Pancreas (tissue), 10 donors: ENCODE measurements around the gene IRGC. TPM values are rescaled to one million over a fixed set of nuclear protein-coding genes. Genes with fewer than 3 reads are reported as not detected.
A peak's percentile ranks its signal among the peaks of the same experiment; 100 is the strongest.

Source experiments
- ATAC-seq, 4 donors: fragments of 200-7000 bp; cut with Tn5 transposase; one replicate each; pipeline versions ENCODE4 v1.8.0 to v1.9.1; 2020; ENCODE audit warnings: mild to moderate bottlenecking in 4 of 4, moderate library complexity in 4 of 4
- DNase-seq, 6 donors: peaks; one replicate each; pipeline ENCODE4 v3.0.0-alpha.2; 2020
- FAIRE-seq: peaks from 2 replicates; lab custom pipeline; 2012; peaks lifted over from hg19 to GRCh38; lab: Jason Lieb, UNC
- H3K27ac ChIP-seq, 4 donors: fragments of 200-600 bp; sonication (generic); 1 replicate in 3 of 4; 2 replicates in 1 of 4; pipeline versions ENCODE4 v1.5.0 to v1.8.0; 2020
- H3K27me3 ChIP-seq, 4 donors: fragments of 200-600 bp; one replicate each; pipeline ENCODE4 v1.8.0; 2021
- H3K36me3 ChIP-seq, 3 donors: fragments of 200-600 bp; sonication (generic) in 1 of 3; one replicate each; pipeline versions ENCODE4 v1.5.0 to v1.8.0; 2020 to 2021
- H3K4me1 ChIP-seq, 3 donors: fragments of 200-600 bp; one replicate each; pipeline ENCODE4 v1.8.0; 2021
- H3K4me3 ChIP-seq, 4 donors: fragments of 200-600 bp; sonication (generic) in 2 of 4; one replicate each; pipeline versions ENCODE4 v1.5.0 to v1.8.0; 2020 to 2021
- H3K9me3 ChIP-seq, 4 donors: fragments of 200-600 bp; one replicate each; pipeline ENCODE4 v1.8.0; 2021
- CTCF ChIP-seq, 4 donors: fragments of 200-600 bp; sonication (generic) in 3 of 4; IDR thresholded peaks; one replicate each; pipeline versions ENCODE4 v1.5.0 to v1.8.0; 2021; ENCODE audit warnings: antibody characterized with exemption in 4 of 4
- WGBS, 2 donors: extraction: QIAGEN DNeasy Blood & Tissue Kit; methylation state at CpG; one replicate each; pipeline ENCODE4 v1.1.7; 2013; 5-methylcytosine and 5-hydroxymethylcytosine counted together
- intact Hi-C, 3 donors: fragments of 100-400 bp; cut with DNase I; formaldehyde crosslinking; loops; one replicate each; pipeline versions ENCODE4 v1.11.1 to v1.14.2; 2022
- polyA plus RNA-seq, 2 donors: library from polyadenylated mRNA; stranded (reverse); fragments of 200-250 nt; gene quantifications; one replicate each; pipeline ENCODE4 v1.2.3, GENCODE V29; 2013
- total RNA-seq, 6 donors: library from RNA; stranded (reverse); fragmentation: NEBNext Ultra II Directional in 4 of 6; extraction: Animal tissue kit (Norgen Biotek cat#: 25700) in 4 of 6; gene quantifications; one replicate each; pipeline versions ENCODE4 v1.2.1 to v1.2.4, GENCODE V29; 2021 to 2023
- donor health status: healthy with polysubstance abuse.
- donor health status: DM: no; HTN: no; CAD: no; lungs with moderate emphysema.
- donor health status: DM: no; HTN: no; CAD: no.
- donor health status: control.
- donor health status: control.
- donor health status: Bipolar disorder and iron deficiency.
- donor health status: DM: yes; HTN: yes; CAD: no.
- donor health status: DM: no; HTN: no; CAD: no.
- donor health status: DM: no; HTN: no; CAD: no.
- donor health status: DM: yes; HTN: yes; CAD: no.

The IRGC gene
- total and polyA plus RNA-seq, 8 donors = not detected

GRCh38 chr19:43767316-43767715, 51.4 kb downstream of the IRGC start:
- Histone ChIP-seq H3K4me3 (no peak overlapping the region), H3K4me1 (no peaks in the 10 kb centered on the region), H3K27me3 (no peaks in the 10 kb centered on the region), H3K27ac (no peak overlapping the region), H3K36me3 (no peaks in the 10 kb centered on the region), H3K9me3 (no peaks in the 10 kb centered on the region)
- intact Hi-C loops = no loop called here
- no peak for TF ChIP-seq CTCF (IDR thresholded peaks at IDR 0.05)
- WGBS, 2 donors = 73 to 77% methylated on average over 7 of the region's 7 CpGs
- no peak for ATAC-seq
- no peak for DNase-seq
- no peak for FAIRE-seq

GRCh38 chr19:43767818-43768217, 51.9 kb downstream of the IRGC start:
- no peak overlapping the region for H3K27ac ChIP-seq
- TF ChIP-seq CTCF (IDR thresholded peaks at IDR 0.05) = no peak
- ATAC-seq (no peak), FAIRE-seq (no peak), DNase-seq (no peak)
- 36 to 71% methylated on average over 1 of the region's 1 CpG for whole genome bisulfite sequencing, 2 donors
- no peak overlapping the region for H3K4me3 ChIP-seq
- no peaks in the 10 kb centered on the region for H3K4me1 ChIP-seq
- no peaks in the 10 kb centered on the region for H3K27me3 ChIP-seq
- H3K36me3 ChIP-seq = no peaks in the 10 kb centered on the region
- no peaks in the 10 kb centered on the region for H3K9me3 ChIP-seq
- intact Hi-C loops = no loop called here

- Histone ChIP-seq H3K36me3 (no peaks in the 10 kb centered on the region), H3K27me3 (no peaks in the 10 kb centered on the region), H3K27ac (no peak overlapping the region), H3K4me1 (no peaks in the 10 kb centered on the region), H3K4me3 (no peak overlapping the region), H3K9me3 (no peaks in the 10 kb centered on the region)
- FAIRE-seq (no peak), DNase-seq (no peak), ATAC-seq (peak in 2 of 4 donors; percentile 10 to 24)
- 62% methylated on average over 15 of the region's 15 CpGs for WGBS, 2 donors
- intact Hi-C loops = no loop called here
- TF ChIP-seq CTCF (IDR thresholded peaks at IDR 0.05) = no peak
Observed at GRCh38 chr19:43768273-43769050, 52.6 kb downstream of the IRGC start.

GRCh38 chr19:43769256-43769655, 53.4 kb downstream of the IRGC start:
- DNase-seq = no peak
- no peaks in the 10 kb centered on the region for H3K9me3 ChIP-seq
- peaks cover 0 to 2% (median 0%) of the 10 kb centered on the region in 3 donors for H3K4me1 ChIP-seq
- TF ChIP-seq CTCF (IDR thresholded peaks at IDR 0.05) = no peak
- no peak overlapping the region for H3K4me3 ChIP-seq
- FAIRE-seq = no peak
- no peak overlapping the region for H3K27ac ChIP-seq
- H3K27me3 ChIP-seq = no peaks in the 10 kb centered on the region
- no peaks in the 10 kb centered on the region for H3K36me3 ChIP-seq
- intact Hi-C loops = no loop called here
- ATAC-seq = no peak
- 77 to 85% methylated on average over 14 of the region's 14 CpGs for WGBS, 2 donors

Other genes with a start within 250 kb of the IRGC start
- gene PHLDB3, start 211.3 kb upstream of the IRGC start, total RNA-seq = 10 to 100 TPM in 2 of 6 donors, 1 to 10 TPM in 4; 7.2 to 12.8 (median 9.5) TPM
- 10 to 100 TPM; 22.3 to 33.7 TPM for gene PHLDB3, start 211.3 kb upstream of the IRGC start, polyA plus RNA-seq
- 10 to 100 TPM in 5 of 6 donors, 1 to 10 TPM in 1; 8.7 to 21.3 (median 15.9) TPM for gene ETHE1, start 188.9 kb upstream of the IRGC start, total RNA-seq
- gene ETHE1, start 188.9 kb upstream of the IRGC start, polyA plus RNA-seq = 10 to 100 TPM; 13.6 to 17.3 TPM
- gene ZNF575, start 182.9 kb upstream of the IRGC start, total RNA-seq = 1 to 10 TPM in 5 of 6 donors, under 1 TPM in 1; 0.79 to 1.3 (median 1.2) TPM
- gene ZNF575, start 182.9 kb upstream of the IRGC start, polyA plus RNA-seq = 1 to 10 TPM; 1.1 to 1.2 TPM
- gene XRCC1, start 140.5 kb upstream of the IRGC start, total RNA-seq = 10 to 100 TPM in 5 of 6 donors, 1 to 10 TPM in 1; 9.3 to 13.5 (median 12.0) TPM
- gene XRCC1, start 140.5 kb upstream of the IRGC start, polyA plus RNA-seq = 10 to 100 TPM; 15.0 to 19.3 TPM
- 1 to 10 TPM in 2 of 6 donors, under 1 TPM in 4; 0.51 to 1.5 (median 0.60) TPM for gene PINLYP, start 140.3 kb upstream of the IRGC start, total RNA-seq
- 1 to 10 TPM; 5.2 to 7.2 TPM for gene PINLYP, start 140.3 kb upstream of the IRGC start, polyA plus RNA-seq
- 10 to 100 TPM in 3 of 6 donors, 1 to 10 TPM in 3; 8.2 to 14.7 (median 11.0) TPM for gene IRGQ, start 119.9 kb upstream of the IRGC start, total RNA-seq
- 1 to 10 TPM; 4.3 to 6.1 TPM for gene IRGQ, start 119.9 kb upstream of the IRGC start, polyA plus RNA-seq
- 1 to 10 TPM; 5.2 to 8.6 (median 6.2) TPM for gene ZNF576, start 119.5 kb upstream of the IRGC start, total RNA-seq
- 1 to 10 TPM; 7.5 to 8.4 TPM for gene ZNF576, start 119.5 kb upstream of the IRGC start, polyA plus RNA-seq
- gene SRRM5, start 104.0 kb upstream of the IRGC start, total RNA-seq = under 1 TPM in 4 of 6 donors, not detected in 2; 0.06 to 0.28 (median 0.22) TPM
- 1 to 10 TPM in 1 of 2 donors, under 1 TPM in 1; 0.87 to 1.3 TPM for gene SRRM5, start 104.0 kb upstream of the IRGC start, polyA plus RNA-seq
- 10 to 100 TPM; 12.0 to 23.7 (median 17.4) TPM for gene ZNF428, start 96.4 kb upstream of the IRGC start, total RNA-seq
- gene ZNF428, start 96.4 kb upstream of the IRGC start, polyA plus RNA-seq = 10 to 100 TPM; 35.9 to 55.0 TPM
- 10 to 100 TPM in 2 of 6 donors, 1 to 10 TPM in 4; 5.9 to 11.3 (median 7.5) TPM for gene CADM4, start 76.2 kb upstream of the IRGC start, total RNA-seq
- 10 to 100 TPM in 1 of 2 donors, 1 to 10 TPM in 1; 9.8 to 10.5 TPM for gene CADM4, start 76.2 kb upstream of the IRGC start, polyA plus RNA-seq
- 10 to 100 TPM in 2 of 6 donors, 1 to 10 TPM in 4; 1.6 to 24.5 (median 3.1) TPM for gene PLAUR, start 45.9 kb upstream of the IRGC start, total RNA-seq
- 1 to 10 TPM; 4.4 to 5.1 TPM for gene PLAUR, start 45.9 kb upstream of the IRGC start, polyA plus RNA-seq
- 10 to 100 TPM in 3 of 6 donors, 1 to 10 TPM in 3; 6.6 to 20.1 (median 10.5) TPM for gene SMG9, start 38.9 kb downstream of the IRGC start, total RNA-seq
- gene SMG9, start 38.9 kb downstream of the IRGC start, polyA plus RNA-seq = 10 to 100 TPM; 22.3 to 23.0 TPM
- 1 to 10 TPM in 3 of 6 donors, under 1 TPM in 3; 0.43 to 2.6 (median 0.82) TPM for gene KCNN4, start 64.9 kb downstream of the IRGC start, total RNA-seq
- gene KCNN4, start 64.9 kb downstream of the IRGC start, polyA plus RNA-seq = 1 to 10 TPM; 1.3 to 1.5 TPM
- gene LYPD5, start 86.4 kb downstream of the IRGC start, total RNA-seq = 1 to 10 TPM in 1 of 6 donors, under 1 TPM in 5; 0.09 to 1.2 (median 0.24) TPM
- under 1 TPM; 0.42 to 0.49 TPM for gene LYPD5, start 86.4 kb downstream of the IRGC start, polyA plus RNA-seq
- 1 to 10 TPM; 3.0 to 7.7 (median 3.9) TPM for gene ZNF283, start 111.2 kb downstream of the IRGC start, total RNA-seq
- 1 to 10 TPM; 1.9 to 2.0 TPM for gene ZNF283, start 111.2 kb downstream of the IRGC start, polyA plus RNA-seq
- 1 to 10 TPM in 2 of 6 donors, under 1 TPM in 4; 0.51 to 2.5 (median 0.73) TPM for gene ZNF404, start 167.9 kb downstream of the IRGC start, total RNA-seq
- 1 to 10 TPM; 4.3 to 5.0 TPM for gene ZNF404, start 167.9 kb downstream of the IRGC start, polyA plus RNA-seq
- gene ZNF45, start 219.2 kb downstream of the IRGC start, total RNA-seq = 1 to 10 TPM; 2.7 to 8.7 (median 4.4) TPM
- 1 to 10 TPM; 2.3 to 5.1 TPM for gene ZNF45, start 219.2 kb downstream of the IRGC start, polyA plus RNA-seq
- 1 to 10 TPM in 5 of 6 donors, under 1 TPM in 1; 0.98 to 3.9 (median 1.5) TPM for gene ZNF221, start 235.2 kb downstream of the IRGC start, total RNA-seq
- gene ZNF221, start 235.2 kb downstream of the IRGC start, polyA plus RNA-seq = 1 to 10 TPM in 1 of 2 donors, under 1 TPM in 1; 0.65 to 1.3 TPM